Right kidney (tissue), 9 donors: ENCODE results near the gene POLR3E.

Source experiments
- DNase-seq: peaks from one replicate; pipeline ENCODE4 v3.0.0-alpha.2; 2016
- long read RNA-seq, 8 donors: transcript quantifications; one replicate each; lab custom pipeline, GENCODE V29; 2026

Gene POLR3E, protein sequence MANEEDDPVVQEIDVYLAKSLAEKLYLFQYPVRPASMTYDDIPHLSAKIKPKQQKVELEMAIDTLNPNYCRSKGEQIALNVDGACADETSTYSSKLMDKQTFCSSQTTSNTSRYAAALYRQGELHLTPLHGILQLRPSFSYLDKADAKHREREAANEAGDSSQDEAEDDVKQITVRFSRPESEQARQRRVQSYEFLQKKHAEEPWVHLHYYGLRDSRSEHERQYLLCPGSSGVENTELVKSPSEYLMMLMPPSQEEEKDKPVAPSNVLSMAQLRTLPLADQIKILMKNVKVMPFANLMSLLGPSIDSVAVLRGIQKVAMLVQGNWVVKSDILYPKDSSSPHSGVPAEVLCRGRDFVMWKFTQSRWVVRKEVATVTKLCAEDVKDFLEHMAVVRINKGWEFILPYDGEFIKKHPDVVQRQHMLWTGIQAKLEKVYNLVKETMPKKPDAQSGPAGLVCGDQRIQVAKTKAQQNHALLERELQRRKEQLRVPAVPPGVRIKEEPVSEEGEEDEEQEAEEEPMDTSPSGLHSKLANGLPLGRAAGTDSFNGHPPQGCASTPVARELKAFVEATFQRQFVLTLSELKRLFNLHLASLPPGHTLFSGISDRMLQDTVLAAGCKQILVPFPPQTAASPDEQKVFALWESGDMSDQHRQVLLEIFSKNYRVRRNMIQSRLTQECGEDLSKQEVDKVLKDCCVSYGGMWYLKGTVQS
- long read RNA-seq, donor 1, transcript POLR3E-213 (2 exons, 1,549 nt), result major isoform, 5 of 8 reads
- long read RNA-seq, donor 1, partial matches to known transcripts, result 0 of 8 reads
- long read RNA-seq, donor 1, other reads (novel, unspliced or antisense), result 0 of 8 reads
- long read RNA-seq, donor 2, full-length matches to known transcripts, result 6 of 6 reads
- long read RNA-seq, donor 2, partial matches to known transcripts, result 0 of 6 reads
- long read RNA-seq, donor 2, other reads (novel, unspliced or antisense), result 0 of 6 reads
- long read RNA-seq, donor 3, partial matches to known transcripts, result 9 of 17 reads
- long read RNA-seq, donor 3, other reads (novel, unspliced or antisense), result 0 of 17 reads
- long read RNA-seq, donor 4, full-length matches to known transcripts, result 21 of 21 reads
- long read RNA-seq, donor 4, partial matches to known transcripts, result 0 of 21 reads
- long read RNA-seq, donor 4, other reads (novel, unspliced or antisense), result 0 of 21 reads
- long read RNA-seq, donor 5, transcript POLR3E-213 (2 exons, 1,549 nt), result major isoform, 15 of 18 reads
- long read RNA-seq, donor 5, partial matches to known transcripts, result 0 of 18 reads
- long read RNA-seq, donor 5, other reads (novel, unspliced or antisense), result 0 of 18 reads
- long read RNA-seq, donor 6, partial matches to known transcripts, result 14 of 18 reads
- long read RNA-seq, donor 6, other reads (novel, unspliced or antisense), result 0 of 18 reads
- long read RNA-seq, donor 7, result 0 reads
- long read RNA-seq, donor 8, full-length matches to known transcripts, result 10 of 24 reads
- long read RNA-seq, donor 8, partial matches to known transcripts, result 14 of 24 reads
- long read RNA-seq, donor 8, other reads (novel, unspliced or antisense), result 0 of 24 reads

DNA sequence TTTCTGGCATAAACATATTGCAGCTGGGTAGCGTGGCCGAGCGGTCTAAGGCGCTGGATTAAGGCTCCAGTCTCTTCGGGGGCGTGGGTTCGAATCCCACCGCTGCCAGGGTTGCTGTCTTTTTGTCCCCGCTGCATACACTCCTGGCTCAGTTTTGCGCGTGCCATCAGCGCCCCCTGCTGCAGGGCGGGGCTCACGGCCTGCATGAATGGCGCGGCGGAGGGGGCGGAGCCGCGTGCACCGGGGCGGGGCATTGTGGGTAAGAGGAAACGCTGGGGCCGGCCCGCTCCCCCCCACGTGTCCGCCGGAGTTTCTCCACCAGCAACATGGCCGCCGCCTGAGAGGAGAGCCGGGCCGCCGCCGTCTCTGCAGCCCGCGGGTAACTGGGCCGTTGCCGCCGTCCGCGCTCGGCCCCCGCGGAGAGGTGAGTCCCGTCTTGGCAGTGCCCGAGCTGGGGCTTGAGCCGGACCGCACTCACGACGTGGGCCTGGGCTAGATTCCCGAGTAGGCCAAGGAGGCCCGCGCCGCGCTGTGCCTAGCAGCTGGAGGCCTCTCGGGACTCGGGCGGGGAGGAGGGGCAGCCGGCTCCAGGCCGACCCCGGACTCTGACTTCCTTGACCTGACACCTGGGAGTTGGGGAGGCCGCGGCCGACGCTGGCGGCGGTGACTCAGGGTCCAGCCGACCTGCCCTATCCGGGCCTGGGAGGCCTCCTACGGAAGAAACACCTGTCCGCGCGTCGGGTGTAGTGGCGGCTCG, at the start of gene POLR3E:
TSS of gene POLR3E (plus strand) at position 296 of the 757 bp plus-strand sequence. CDS start 5,560 bp downstream, outside the sequence.
- peak; percentile 99 for DNase-seq

DNA sequence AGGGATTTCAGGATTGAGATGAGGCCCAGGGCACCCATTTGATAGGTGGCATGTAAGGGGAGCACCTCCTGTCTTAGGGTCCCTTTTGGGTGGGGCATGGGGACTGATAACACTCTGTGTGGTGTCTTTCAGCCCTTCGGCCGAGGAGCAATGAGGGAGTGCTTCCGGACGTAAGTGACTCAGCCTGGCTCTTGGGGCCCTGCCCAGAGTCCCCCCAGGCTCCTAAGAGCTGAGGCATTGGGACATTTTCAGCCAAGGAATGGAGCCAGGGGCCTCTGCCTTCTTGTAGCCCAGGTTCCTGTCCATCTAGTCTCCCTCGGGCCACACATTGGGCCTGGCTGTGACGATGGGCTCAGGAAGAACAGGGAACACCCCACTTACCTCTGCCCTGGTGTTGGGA, 46.7 kb upstream of the POLR3E start:
- DNase-seq, result no peak

DNA sequence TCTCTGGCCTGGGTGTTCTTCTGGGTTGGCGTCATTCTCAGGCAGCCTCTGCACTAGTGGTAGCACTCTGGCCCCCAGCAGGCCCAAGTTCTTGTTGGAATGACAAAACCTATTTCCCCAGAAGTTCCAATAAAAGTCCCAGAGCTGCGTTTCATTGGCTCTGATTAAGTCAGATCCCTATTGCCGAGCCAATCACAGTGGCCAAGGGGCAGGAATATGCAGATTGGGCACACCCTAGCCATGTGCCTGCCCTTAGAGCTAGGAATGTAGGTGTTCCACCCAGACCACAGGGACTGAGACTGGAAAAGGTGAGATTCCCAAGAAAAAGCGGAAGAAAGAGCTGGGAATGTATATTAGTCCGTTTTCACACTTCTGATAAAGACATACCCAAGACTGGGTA, 44.9 kb upstream of the POLR3E start:
- no peak for DNase-seq

DNA sequence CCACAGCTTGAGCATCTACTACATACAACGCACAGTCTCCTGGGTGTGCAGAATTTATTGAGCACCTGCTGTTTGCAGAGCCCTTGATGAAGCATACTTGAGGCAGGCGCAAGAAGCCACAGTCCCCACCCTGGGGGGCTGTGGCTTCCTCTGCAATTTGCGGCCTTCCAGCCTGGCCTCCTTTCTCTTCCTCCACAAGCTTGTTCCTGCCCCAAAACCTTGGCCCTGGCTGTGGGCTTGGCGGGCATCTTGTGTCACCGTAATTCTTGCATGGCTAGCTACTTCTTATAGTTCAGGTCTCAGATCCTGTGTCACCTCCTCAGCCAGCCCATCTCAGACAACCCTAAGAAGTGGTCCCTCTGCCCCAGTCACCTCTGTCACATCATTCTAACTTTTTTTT, 43.9 kb upstream of the POLR3E start:
- DNase-seq, result no peak

DNA sequence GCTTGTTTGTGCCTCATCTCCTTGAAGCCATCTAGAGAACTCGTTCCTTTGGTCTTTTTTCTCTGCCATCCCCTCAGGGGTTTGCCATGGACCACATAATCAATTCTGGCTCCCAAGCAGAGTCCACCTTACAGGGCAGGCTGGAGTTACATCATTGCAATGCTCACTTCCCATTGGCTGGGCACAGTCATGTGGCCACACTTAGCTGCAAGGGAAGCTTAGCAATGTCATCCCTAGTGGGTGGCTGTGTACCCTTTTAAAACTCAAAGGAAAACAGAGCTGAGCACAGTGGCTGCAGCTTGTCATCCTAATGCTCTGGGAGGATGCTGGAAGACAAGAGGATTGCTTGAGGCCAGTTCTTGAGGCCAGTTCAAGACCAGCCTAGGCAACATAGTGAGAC, 41.9 kb upstream of the POLR3E start:
- no peak for DNase-seq

DNA sequence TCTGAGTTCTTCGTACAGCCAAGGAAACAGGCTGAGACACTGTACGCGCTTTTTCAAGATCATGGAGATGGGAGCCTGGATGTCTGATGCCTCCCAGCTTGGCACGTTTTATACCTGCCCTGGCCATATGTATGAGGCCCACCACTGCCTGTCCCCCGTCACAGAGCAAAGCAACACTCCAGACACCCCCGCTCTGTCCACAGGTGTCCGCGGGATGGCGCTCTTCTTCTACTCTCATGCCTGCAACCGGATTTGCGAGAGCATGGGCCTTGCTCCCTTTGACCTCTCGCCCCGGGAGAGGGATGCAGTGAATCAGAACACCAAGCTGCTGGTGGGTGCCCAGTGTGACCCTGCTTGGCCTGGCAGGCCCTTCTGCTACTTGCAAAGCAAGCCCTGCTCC, 39.8 kb upstream of the POLR3E start:
- DNase-seq, result no peak

DNA sequence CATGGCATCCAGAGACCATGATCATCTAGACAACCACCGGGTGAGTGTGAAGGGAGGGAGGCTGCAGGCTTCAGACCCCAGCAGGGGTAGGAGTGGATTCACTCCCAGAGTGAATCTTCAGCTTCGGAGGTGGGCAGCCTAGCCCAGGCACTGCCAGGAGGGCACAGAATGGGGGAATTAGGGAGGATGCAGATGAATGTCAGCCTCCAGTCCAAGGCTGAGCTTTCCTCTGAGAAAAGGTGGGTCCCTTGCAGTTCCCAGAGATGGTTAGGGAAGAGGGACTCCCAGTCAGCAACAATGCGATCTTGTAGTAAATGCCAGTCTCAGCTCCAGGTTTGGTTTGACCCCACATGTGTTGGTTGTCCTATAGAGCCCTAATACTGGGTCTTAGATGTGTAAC, 36.7 kb upstream of the POLR3E start:
- DNase-seq, result no peak

DNA sequence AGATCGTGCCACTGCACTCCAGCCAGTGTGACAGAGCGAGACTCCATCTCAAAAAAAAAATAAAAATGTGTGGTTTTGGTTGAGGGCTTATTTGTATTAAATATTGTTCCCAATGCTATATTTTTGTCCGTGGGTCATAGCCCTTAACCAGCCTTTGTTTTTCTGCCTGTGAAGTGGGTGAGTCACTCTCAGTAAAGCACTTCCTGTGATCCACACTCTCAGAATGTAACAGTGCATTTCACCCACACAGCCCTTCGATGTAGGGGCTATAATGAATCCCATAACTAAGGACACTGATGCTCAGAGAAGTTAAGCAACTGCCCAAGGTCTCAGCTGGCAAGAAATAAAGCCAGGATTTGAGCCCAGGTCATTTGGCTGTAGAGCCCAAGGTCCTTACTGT, 34.7 kb upstream of the POLR3E start:
- DNase-seq, result no peak

DNA sequence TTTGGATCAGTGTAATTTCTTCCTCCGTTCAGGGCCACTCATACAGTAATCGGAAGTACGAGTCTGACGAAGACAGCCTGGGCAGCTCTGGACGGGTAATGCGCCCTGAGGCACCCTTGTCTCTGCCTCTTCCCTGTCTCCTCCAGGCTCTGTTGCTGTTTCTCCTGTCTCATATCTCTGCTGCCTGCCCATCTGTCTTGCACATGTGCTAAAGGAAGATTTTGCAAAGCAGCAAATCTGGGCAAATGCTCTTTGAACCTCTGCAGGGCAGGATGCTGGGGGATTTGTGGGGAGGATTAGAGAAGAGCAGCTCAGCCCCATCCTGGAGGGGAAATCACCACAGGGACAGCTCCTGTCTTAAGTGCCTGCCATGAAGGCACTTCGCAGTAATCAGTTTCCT, 32.4 kb upstream of the POLR3E start:
- no peak for DNase-seq

DNA sequence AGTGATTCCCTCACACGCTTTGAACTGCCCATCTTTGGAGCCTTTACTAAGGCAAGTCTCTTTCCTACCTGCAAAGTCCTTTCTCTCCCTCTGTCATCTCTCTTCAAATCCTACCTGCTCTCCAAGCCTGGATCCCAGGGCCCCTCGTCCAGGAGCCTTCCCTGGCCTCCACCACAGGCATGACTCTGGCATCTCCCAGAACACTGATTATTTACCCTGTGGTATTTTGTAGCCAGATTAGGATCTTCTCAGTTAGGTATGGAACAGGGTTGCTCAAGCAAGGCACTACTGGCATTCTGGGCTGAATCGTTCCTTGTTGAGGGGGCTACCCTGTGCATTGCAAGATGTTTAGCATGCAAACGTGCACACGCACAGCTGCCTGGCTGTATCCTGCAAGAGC, 31.9 kb upstream of the POLR3E start:
- DNase-seq, result no peak

DNA sequence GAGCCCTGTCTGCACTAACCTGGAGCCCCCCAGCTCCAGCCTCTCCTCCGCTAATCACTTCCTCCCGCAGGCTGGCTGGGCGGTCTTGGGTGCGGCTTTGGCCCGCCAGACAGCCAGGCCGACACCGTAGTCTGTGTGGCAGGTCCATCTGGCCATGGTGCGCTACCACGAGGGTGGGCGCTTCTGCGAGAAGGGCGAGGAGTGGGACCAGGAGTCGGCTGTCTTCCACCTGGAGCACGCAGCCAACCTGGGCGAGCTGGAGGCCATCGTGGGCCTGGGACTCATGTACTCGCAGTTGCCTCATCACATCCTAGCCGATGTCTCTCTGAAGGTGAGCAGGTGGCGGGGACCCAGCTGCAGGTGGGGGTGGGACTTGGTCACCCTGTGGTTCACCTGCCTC, 30.7 kb upstream of the POLR3E start:
- no peak for DNase-seq

DNA sequence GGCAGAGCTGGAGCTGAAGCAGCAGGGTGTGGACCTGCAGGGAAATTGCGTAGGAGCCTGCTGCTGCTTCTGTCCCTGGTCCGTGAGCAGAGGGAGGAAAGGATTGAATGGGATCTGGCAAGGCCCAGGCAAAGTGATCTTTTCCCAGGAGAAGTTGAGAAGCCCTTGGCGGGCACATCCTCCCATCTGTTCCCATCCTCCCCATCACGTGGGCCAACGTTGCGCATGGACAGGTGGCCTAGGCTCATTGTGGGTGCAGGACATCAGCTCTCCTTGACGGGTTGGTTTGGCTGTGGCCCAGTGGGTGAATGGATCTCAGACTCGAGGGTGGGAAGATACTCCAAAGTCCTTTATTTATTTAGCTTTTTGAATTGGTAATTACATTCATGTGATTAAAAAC, 29.4 kb upstream of the POLR3E start:
- DNase-seq, result no peak

DNA sequence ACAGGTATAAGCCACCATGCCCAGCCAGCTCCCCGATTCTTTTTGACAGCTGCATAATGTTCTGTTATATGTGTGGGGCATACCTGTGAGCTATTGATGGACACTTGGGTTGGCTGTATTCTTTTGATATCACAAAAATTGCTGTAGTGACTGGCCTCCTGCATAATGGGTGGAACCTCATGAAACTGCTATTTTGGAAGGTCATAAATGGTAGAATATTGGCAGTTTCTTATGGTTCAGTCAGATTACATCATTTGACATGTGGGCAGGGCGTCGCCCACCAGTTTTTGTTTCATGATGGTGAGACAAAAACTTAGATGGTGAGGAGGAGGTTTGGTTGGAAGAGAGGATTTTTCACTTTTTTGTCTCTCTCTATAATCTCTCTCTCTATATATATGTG, 26.7 kb upstream of the POLR3E start:
- DNase-seq, result no peak

DNA sequence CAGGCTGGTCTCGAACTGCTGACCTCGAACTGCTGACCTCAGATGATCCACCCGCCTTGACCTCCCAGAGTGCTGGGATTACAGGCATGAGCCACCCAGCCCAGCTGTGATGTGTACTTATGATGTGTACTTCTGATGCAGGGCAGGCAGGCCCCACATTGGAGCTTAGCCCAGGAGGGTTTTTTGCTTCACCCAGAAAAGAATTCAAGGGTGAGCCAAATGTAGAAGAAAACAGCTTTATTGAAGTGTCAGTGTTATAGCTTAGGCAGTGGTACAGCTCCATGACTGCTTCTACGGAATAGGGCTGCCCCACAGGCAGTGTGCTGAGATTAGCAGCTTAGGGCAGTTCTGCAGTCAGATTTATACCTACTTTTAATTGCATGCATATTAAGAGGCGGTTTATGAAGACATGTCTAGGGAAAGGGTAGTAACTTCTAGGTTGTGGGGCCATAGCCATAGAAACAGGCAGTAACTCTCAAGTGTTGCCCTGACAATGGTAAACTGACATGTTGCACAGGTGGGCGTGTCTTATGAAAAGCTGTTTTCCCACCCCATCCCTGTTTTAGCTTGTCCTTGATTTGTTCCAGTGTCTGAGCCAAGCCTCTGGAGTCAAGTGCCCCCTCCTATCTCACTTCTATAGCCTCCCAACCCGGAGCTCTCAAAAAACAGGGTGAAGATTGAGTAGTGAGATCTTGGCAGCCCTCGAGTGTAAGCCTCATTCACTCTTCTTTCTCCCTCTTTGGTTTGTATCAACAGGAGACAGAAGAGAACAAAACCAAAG, 24.1 kb upstream of the POLR3E start:
- DNase-seq, result no peak

DNA sequence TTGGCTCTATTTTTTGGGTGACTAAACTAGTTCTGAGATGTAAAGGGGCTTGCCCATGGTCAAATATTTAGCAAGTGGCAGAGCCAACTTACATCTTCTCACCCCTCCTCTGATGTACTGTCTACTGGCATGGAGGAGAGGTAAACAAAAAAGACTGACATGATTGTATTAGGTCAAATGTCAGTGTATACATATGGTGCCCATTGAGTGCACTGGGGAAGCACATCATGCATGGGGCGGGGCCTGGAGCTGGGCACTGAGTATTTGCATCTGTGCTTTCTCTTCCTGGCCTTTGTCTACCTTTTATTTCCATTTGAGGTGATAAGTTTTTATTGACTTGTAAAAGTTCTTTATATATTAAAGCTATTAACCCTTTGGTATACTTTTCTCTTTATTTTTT, 22.3 kb upstream of the POLR3E start:
- no peak for DNase-seq

DNA sequence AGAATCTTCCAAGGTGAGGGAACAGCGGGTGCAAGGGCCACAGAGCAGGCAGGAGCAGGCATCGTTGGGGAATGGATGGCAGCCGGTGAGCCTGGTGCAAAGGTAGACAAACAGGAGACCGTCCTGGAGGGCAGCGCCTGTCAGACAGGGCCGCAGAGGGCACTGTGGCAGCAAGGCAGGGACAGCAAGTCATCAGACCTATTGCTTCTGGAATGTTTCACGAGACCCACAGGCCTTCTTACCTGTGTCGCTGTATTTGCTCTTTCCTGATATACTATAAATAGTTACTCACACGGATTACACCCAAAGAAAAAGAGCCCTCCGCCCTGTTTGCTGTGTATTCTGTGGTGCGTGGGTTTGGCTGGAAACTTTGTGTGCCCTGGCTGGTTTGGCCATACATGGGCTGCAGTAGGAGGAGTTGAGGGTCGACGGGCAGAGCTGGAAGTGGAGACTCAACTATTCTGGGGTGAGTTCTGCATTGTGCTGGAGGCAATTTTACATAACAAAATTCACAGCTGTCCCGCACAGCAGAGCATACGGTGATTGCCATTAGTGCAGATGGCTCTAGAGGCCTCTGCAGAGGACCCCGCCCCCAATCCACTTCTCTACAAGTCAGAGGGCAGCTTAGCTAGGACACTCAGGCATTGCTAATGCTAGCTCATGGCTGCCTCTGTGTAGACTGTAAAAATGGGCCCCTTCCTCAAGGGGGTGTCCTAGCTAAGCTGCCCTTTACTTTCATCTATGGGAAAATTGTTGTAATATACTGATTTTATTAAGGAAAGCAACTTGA, 18.6 kb upstream of the POLR3E start:
- DNase-seq, result no peak

DNA sequence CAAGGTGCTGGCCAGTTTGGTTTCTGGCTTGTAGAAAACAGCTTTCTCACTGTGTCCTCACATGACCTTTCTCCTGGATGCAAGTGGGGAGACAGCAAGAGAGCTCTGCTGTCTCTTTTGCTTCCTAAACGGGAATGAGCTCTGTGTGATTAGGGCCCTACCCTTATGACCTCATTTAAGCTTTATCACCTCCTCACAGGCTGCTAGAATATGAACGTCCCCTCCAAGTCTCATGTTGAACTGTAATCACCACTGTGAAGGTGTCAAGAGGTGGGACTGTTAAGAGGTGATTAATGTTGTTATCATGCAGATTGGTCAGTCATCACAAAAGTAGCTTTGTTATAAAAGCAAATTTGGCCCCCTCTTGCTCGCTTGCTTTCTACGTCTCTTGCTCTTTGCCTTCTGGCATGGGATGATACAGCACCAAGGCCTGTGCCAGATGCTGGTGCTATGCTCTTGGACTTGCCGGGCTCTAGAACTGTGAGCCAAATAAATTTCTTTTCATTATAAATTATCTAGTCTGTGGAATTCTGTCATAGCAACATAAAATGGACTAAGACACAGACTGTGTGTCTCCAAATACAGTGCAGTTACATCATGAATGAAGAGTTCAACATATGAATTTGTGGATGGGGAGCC, 14.8 kb upstream of the POLR3E start:
- no peak for DNase-seq

DNA sequence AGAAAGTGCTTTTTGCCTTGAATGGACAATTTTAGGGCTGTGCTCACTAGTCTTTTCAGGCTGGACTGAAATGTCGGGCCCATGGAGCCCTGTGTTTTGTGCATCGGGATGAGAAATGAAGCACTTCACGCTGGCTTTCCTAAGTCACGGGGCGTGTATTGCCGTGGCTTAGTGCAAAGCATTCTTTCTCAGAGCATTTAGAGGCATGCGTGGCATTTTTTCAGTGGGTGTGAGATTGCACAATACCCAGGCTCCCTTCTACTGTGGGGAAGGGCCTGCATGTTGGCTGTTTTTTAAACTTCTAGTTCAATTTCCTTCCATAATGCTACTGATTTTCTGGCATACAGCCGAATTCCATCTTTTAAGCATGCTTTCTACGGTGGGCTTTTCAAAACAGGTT, 12.6 kb upstream of the POLR3E start:
- no peak for DNase-seq

DNA sequence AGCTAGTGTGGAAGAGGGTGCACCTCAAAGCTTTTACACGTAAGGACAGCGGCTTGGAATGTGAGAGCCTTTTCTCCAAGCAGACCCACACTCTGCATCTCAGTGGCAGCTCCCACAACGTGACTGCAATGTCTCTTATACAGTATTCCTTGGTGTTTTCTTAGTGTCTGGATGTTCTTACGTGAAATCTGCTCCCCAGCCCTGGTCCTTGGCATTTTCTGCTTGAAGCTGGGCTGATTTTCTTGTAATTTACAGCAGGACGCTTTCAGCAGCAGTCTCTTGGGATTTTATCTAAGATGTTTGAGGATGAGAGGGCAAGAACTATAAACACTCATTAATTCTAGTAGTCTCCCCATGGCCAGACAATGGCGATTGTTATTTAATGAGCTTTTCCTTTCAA, 12.1 kb upstream of the POLR3E start:
- DNase-seq, result peak; percentile 12
